A673 (cell line): ENCODE measurements around the gene KIRREL3. TPM values are rescaled to one million over a fixed set of nuclear protein-coding genes. Genes with fewer than 3 reads are reported as not detected.

Experiments used
- BruUV-seq: library from RNA; stranded (reverse); fragments of 400-500 nt; replicated peaks from 2 replicates; lab custom pipeline; 2021; lab: Mats Ljungman, UMichigan
- CTCF ChIA-PET: fragments of 300-600 bp; sonication (Branson Sonifier 250); formaldehyde crosslinking; loops from one replicate; lab custom pipeline; 2022; ENCODE audit warnings: antibody characterized with exemption; lab: Charles Lee
- POLR2A ChIA-PET: fragments of 300-600 bp; sonication (Branson Sonifier 250); formaldehyde crosslinking; loops from one replicate; lab custom pipeline; 2022; ENCODE audit warnings: antibody characterized with exemption; ENCODE audit not compliant: low non-redundant PET; lab: Charles Lee
- DNase-seq: peaks from one replicate; pipeline ENCODE4 v3.0.0-alpha.2; 2015; ENCODE audit warnings: low spot score
- H3K27ac ChIP-seq: fragments of 200-600 bp; sonication (generic); 2 replicates; pipeline ENCODE4 v1.5.1; 2016; ENCODE audit warnings: mixed run types, low read depth, mild to moderate bottlenecking, mixed read lengths, antibody characterized with exemption, low read length; ENCODE audit not compliant: poor library complexity, severe bottlenecking
- H3K27me3 ChIP-seq: fragments of 200-600 bp; sonication (generic); replicated peaks from 2 replicates; pipeline ENCODE4 v1.6.1; 2017; ENCODE audit warnings: mixed run types, low read depth, mild to moderate bottlenecking, mixed read lengths, antibody characterized with exemption, low read length; ENCODE audit not compliant: insufficient read depth, poor library complexity
- H3K36me3 ChIP-seq: fragments of 200-600 bp; sonication (generic); 2 replicates; pipeline ENCODE4 v1.6.1; 2016; ENCODE audit warnings: mixed run types, mild to moderate bottlenecking, mixed read lengths, antibody characterized with exemption, low read length; ENCODE audit not compliant: insufficient read depth, poor library complexity, severe bottlenecking
- H3K4me1 ChIP-seq: fragments of 200-600 bp; sonication (generic); 2 replicates; pipeline ENCODE4 v1.6.1; 2017; ENCODE audit warnings: mixed run types, mild to moderate bottlenecking, mixed read lengths, antibody characterized with exemption, low read length; ENCODE audit not compliant: insufficient read depth, poor library complexity, severe bottlenecking
- H3K4me3 ChIP-seq: fragments of 200-600 bp; sonication (generic); 2 replicates; pipeline ENCODE4 v1.5.1; 2016; ENCODE audit warnings: low read depth, mixed run types, mild to moderate bottlenecking, mixed read lengths, low read length; ENCODE audit not compliant: poor library complexity, severe bottlenecking
- H3K9me3 ChIP-seq: fragments of 200-600 bp; sonication (generic); 2 replicates; pipeline ENCODE4 v1.6.1; 2016; ENCODE audit warnings: mixed run types, low read depth, mild to moderate bottlenecking, mixed read lengths, antibody characterized with exemption, low read length; ENCODE audit not compliant: poor library complexity, severe bottlenecking
- EZH2 ChIP-seq: fragments of 200-600 bp; sonication (generic); IDR thresholded peaks from 2 replicates; pipeline ENCODE4 v1.6.1; 2017; ENCODE audit warnings: borderline replicate concordance, low read depth, mild to moderate bottlenecking, mixed read lengths, antibody characterized with exemption, low read length; ENCODE audit not compliant: poor library complexity, severe bottlenecking
- intact Hi-C: fragments of 100-400 bp; cut with micrococcal nuclease; formaldehyde crosslinking; loops from one replicate; pipeline ENCODE4 v1.10.0; 2022; ENCODE audit not compliant: unreplicated experiment
- total RNA-seq: library from RNA; stranded (reverse); gene quantifications from 2 replicates; pipeline ENCODE4 v1.2.3, GENCODE V29; 2021
- TF ChIP-seq, protein P1 (sequence below): fragments of 300-800, 200-600 bp; sonication (generic); conservative IDR thresholded peaks from 2 replicates; pipeline ENCODE4 v1.5.1; 2017; ENCODE audit warnings: low read depth, mild to moderate bottlenecking, antibody characterized with exemption, low read length, moderate library complexity, mixed read lengths

Gene KIRREL3
- total RNA-seq, 1 experiment from 2014 or later: not detected

DNA sequence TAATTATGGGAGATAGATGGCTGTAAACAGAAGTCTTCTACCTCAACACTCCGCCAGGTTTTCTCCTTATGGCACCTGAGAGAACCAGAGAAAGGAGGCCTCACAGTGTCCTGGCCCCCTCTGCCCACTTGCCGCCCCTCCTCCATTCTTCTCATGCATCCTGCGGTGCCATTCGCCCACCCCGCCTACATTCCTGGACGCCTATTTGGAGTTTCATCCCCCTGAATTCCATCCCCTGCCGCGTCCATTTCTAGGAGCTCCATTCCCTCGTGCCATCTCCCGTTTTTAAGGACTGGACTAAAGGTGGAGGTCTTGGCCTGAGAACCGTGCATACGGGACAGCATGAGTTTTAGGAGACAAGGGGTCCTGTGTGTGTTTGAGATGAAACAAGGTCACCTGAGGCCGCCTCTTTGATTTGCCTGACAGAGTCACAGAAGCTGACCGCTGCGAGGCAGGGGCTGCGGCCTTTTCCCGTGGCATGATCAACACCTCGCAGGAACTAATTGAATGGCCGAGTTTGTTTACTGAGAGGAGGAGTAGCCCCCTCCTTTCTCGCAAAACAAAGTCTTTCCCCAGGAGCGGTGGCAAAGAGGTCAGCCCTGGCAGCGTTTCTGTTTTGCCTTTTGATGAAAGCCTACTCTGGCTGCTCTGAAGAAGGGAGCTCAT, 398.9 kb downstream of the KIRREL3 start:
- no peak for DNase-seq
- BruUV-seq: no TSS peak
- CTCF ChIA-PET: no interaction called here

DNA sequence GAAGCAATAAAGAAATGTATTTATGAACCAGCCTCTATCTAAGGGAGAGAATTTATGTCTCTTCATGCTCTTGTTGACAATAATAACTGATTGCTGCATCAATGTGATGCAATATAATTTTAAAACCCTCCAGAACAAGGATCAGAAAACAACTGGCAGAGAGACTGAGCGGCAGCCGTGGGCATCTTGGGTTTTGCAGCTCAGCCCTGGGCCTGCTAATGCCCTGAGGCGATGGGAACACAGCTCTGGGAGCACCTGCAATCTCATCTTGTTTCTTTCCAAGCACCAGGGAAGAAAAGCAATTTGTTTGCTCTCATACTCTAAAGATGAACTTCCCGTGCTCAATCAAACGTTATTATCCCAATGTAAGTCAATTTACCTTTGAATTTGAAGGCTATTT, 399.4 kb downstream of the KIRREL3 start:
- BruUV-seq: no TSS peak
- CTCF ChIA-PET: no interaction called here
- H3K4me3 ChIP-seq: no peak overlapping the region
- H3K9me3 ChIP-seq: no peaks in the 10 kb centered on the region
- POLR2A ChIA-PET: no interaction called here
- DNase-seq: peak; percentile 26
- TF ChIP-seq EZH2: no peak
- TF ChIP-seq, protein P1, sequence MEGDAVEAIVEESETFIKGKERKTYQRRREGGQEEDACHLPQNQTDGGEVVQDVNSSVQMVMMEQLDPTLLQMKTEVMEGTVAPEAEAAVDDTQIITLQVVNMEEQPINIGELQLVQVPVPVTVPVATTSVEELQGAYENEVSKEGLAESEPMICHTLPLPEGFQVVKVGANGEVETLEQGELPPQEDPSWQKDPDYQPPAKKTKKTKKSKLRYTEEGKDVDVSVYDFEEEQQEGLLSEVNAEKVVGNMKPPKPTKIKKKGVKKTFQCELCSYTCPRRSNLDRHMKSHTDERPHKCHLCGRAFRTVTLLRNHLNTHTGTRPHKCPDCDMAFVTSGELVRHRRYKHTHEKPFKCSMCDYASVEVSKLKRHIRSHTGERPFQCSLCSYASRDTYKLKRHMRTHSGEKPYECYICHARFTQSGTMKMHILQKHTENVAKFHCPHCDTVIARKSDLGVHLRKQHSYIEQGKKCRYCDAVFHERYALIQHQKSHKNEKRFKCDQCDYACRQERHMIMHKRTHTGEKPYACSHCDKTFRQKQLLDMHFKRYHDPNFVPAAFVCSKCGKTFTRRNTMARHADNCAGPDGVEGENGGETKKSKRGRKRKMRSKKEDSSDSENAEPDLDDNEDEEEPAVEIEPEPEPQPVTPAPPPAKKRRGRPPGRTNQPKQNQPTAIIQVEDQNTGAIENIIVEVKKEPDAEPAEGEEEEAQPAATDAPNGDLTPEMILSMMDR: no peak
- no peaks in the 10 kb centered on the region for H3K36me3 ChIP-seq
- intact Hi-C loops: loop anchor here (10.0 kb wide), 1 partner anchor 156 kb away; no protein-coding TSS in a partner anchor
- no peak overlapping the region for H3K27ac ChIP-seq
- H3K27me3 ChIP-seq: no peaks in the 10 kb centered on the region
- H3K4me1 ChIP-seq: peaks cover 8% of the 10 kb centered on the region

More for the DNA sequence above, 398.9 kb downstream of the KIRREL3 start:
- POLR2A ChIA-PET: no interaction called here
- H3K4me3 ChIP-seq: no peak overlapping the region
- TF ChIP-seq, protein P1: no peak
- no peak for TF ChIP-seq EZH2
- peaks cover 9% of the 10 kb centered on the region for H3K4me1 ChIP-seq
- H3K27me3 ChIP-seq: no peaks in the 10 kb centered on the region
- no peaks in the 10 kb centered on the region for H3K36me3 ChIP-seq
- H3K27ac ChIP-seq: no peak overlapping the region
- intact Hi-C loops: loop anchor here (10.0 kb wide), 1 partner anchor 157 kb away; no protein-coding TSS in a partner anchor
- H3K9me3 ChIP-seq: no peaks in the 10 kb centered on the region

DNA sequence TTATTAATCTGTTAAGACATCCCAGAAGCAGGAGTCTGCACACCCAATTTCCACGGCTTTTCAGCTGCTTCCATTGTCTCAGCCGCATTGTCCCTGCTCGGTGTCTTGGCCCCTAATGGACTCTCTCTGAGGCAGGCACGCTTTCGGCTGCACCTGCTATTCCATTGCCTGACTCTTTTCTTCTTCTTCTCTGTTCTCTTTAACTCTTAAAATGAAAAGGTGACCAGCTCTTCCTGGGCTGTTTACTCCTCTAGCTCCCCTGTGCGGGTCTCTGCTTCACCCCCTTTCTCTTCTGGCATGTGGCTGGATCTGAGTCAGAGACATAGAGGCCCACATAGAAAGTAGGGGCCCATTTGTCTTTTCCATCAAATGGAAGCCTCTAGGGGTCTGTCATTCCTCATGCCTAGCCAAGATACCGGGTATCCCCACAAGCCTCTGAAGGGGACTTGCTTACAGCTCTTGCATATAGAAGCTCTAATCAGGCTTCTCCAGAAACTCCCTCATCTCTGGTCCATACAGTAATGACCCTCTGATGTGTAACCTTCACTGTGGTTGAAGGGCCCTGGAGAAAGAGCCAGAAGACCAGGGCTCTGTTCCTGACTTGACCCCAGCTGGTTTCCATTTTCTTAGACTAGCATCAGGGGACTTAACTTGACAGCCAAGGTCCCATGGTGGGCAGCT, 401.2 kb downstream of the KIRREL3 start:
- no peak for DNase-seq
- H3K36me3 ChIP-seq: no peaks in the 10 kb centered on the region
- BruUV-seq: no TSS peak
- H3K9me3 ChIP-seq: no peaks in the 10 kb centered on the region
- POLR2A ChIA-PET: no interaction called here
- intact Hi-C loops: no loop called here
- CTCF ChIA-PET: no interaction called here
- H3K4me3 ChIP-seq: no peak overlapping the region
- no peaks in the 10 kb centered on the region for H3K27me3 ChIP-seq
- H3K27ac ChIP-seq: no peak overlapping the region
- TF ChIP-seq, protein P1: no peak
- TF ChIP-seq EZH2: no peak
- peaks cover 8% of the 10 kb centered on the region for H3K4me1 ChIP-seq
